Spleen (tissue), 11 donors: Measurements from ENCODE around the gene CPE. TPM values are rescaled to one million over a fixed set of nuclear protein-coding genes. Genes with fewer than 3 reads are reported as not detected.

Experiments used
- DNase-seq: peaks from one replicate; pipeline ENCODE4 v3.0.0-alpha.2; 2020
- H3K27ac ChIP-seq, 8 donors: fragments of 200-600 bp; sonication (generic) in 7 of 8; 1 replicate in 4 of 8; 2 replicates in 4 of 8; pipeline versions ENCODE4 v1.5.0 to v1.8.0; 2016 to 2021; ENCODE audit warnings: inconsistent platforms in 4 of 8, mild to moderate bottlenecking in 4 of 8, moderate library complexity in 1 of 8
- H3K27me3 ChIP-seq, 7 donors: fragments of 200-600 bp; sonication (generic) in 6 of 7; replicated peaks in 1 of 7; 1 replicate in 4 of 7; 2 replicates in 3 of 7; pipeline versions ENCODE4 v1.5.0 to v1.8.0; 2016 to 2021; ENCODE audit warnings: inconsistent platforms in 3 of 7, mild to moderate bottlenecking in 1 of 7
- H3K36me3 ChIP-seq, 6 donors: fragments of 200-600 bp; sonication (generic) in 5 of 6; 1 replicate in 4 of 6; 2 replicates in 2 of 6; pipeline versions ENCODE4 v1.5.0 to v1.8.0; 2016 to 2021; ENCODE audit warnings: inconsistent platforms in 2 of 6
- H3K4me1 ChIP-seq, 6 donors: fragments of 200-600 bp; sonication (generic) in 5 of 6; 1 replicate in 3 of 6; 2 replicates in 3 of 6; pipeline versions ENCODE4 v1.5.0 to v1.8.0; 2016 to 2021; ENCODE audit warnings: inconsistent platforms in 3 of 6
- H3K4me3 ChIP-seq, 8 donors: fragments of 200-600 bp; sonication (generic) in 7 of 8; 1 replicate in 4 of 8; 2 replicates in 4 of 8; pipeline versions ENCODE4 v1.5.0 to v1.8.0; 2016 to 2021; ENCODE audit warnings: inconsistent platforms in 4 of 8, mild to moderate bottlenecking in 4 of 8, moderate library complexity in 2 of 8
- H3K9me3 ChIP-seq, 8 donors: fragments of 200-600 bp; sonication (generic) in 7 of 8; 1 replicate in 4 of 8; 2 replicates in 4 of 8; pipeline versions ENCODE4 v1.5.0 to v1.8.0; 2016 to 2021; ENCODE audit warnings: inconsistent platforms in 4 of 8
- CTCF ChIP-seq, 11 experiments: fragments of 200-600 bp in 7 of 11; fragments of 450-650 bp in 4 of 11; sonication (generic) in 4 of 11; IDR thresholded peaks in 8 of 11; conservative IDR thresholded peaks in 3 of 11; 1 replicate in 7 of 11; 2 replicates in 4 of 11; pipeline versions ENCODE4 v1.4.0 to v1.8.0; 2016 to 2021; ENCODE audit warnings: antibody characterized with exemption in 11 of 11, inconsistent platforms in 4 of 11, mild to moderate bottlenecking in 1 of 11
- POLR2A ChIP-seq, 3 donors: fragments of 450-650 bp; IDR thresholded peaks; one replicate each; pipeline ENCODE4 v1.5.1; 2017; ENCODE audit warnings: antibody characterized with exemption in 3 of 3, mild to moderate bottlenecking in 1 of 3
- POLR2AphosphoS5 ChIP-seq, 3 donors: sonication (generic); formaldehyde crosslinking; IDR thresholded peaks; one replicate each; pipeline ENCODE4 v1.5.1; 2017; ENCODE audit warnings: antibody characterized with exemption in 3 of 3
- WGBS, 5 donors: extraction: QIAGEN DNeasy Blood & Tissue Kit in 3 of 5; methylation state at CpG; one replicate each; pipeline versions ENCODE4 v1.1.5 to v1.1.7; 2013 to 2018; 5-methylcytosine and 5-hydroxymethylcytosine counted together
- intact Hi-C: fragments of 100-400 bp; cut with DNase I; formaldehyde crosslinking; loops from one replicate; pipeline ENCODE4 v1.15.0; 2023; ENCODE audit warnings: low total_unique reads
- polyA plus RNA-seq, 3 donors: library from polyadenylated mRNA; stranded (reverse); fragments of 200-250 nt; gene quantifications; one replicate each; pipeline ENCODE4 v1.2.1, GENCODE V29; 2013
- total RNA-seq, 7 donors: library from RNA; depleted of rRNA in 3 of 7; stranded (reverse); fragments of >200 nt in 3 of 7; fragmentation: NEBNext Ultra II Directional in 4 of 7; extraction: Animal tissue kit (Norgen Biotek cat#: 25700) in 4 of 7; gene quantifications; one replicate each; pipeline versions ENCODE4 v1.1.0 to v1.2.1, GENCODE V29; 2016 to 2021
- donor health status: healthy with polysubstance abuse.
- donor health status: DM: no; HTN: no; CAD: no; lungs with moderate emphysema.
- donor health status: DM: no; HTN: no; CAD: no.
- donor health status: Bipolar disorder and iron deficiency.
- donor health status: healthy.
- donor health status: DM: no; HTN: no; CAD: no.
- donor health status: DM: yes; HTN: yes; CAD: no.

CPE gene
- total and polyA plus RNA-seq, 10 donors: 1.5 to 9.8 (median 6.2) TPM

- no peak for DNase-seq
- Histone ChIP-seq H3K9me3 (no peaks in the 10 kb centered on the region), H3K27me3 (peaks cover 0 to 15% (median 0%) of the 10 kb centered on the region in 7 donors), H3K36me3 (no peaks in the 10 kb centered on the region), H3K27ac (no peak overlapping the region), H3K4me3 (no peak overlapping the region), H3K4me1 (no peaks in the 10 kb centered on the region)
- 86 to 93% (median 90%) methylated on average over 5 of the region's 5 CpGs for WGBS, 5 donors
- intact Hi-C loops: no loop called here
- TF ChIP-seq CTCF (IDR thresholded peaks at IDR 0.05 in 8 of 11, conservative IDR thresholded peaks at IDR 0.05 in 3 of 11) (no peak), POLR2A (IDR thresholded peaks at IDR 0.05) (no peak), POLR2AphosphoS5 (IDR thresholded peaks at IDR 0.05) (no peak)
Observed at GRCh38 chr4:165433529-165433928, 54.7 kb downstream of the CPE start.

GRCh38 chr4:165437691-165438090 is 58.9 kb downstream of the CPE start:
- no peaks in the 10 kb centered on the region for H3K36me3 ChIP-seq
- H3K4me1 ChIP-seq: no peaks in the 10 kb centered on the region
- TF ChIP-seq CTCF (IDR thresholded peaks at IDR 0.05 in 8 of 11, conservative IDR thresholded peaks at IDR 0.05 in 3 of 11): no peak
- H3K4me3 ChIP-seq: no peak overlapping the region
- H3K27ac ChIP-seq: no peak overlapping the region
- 89 to 96% (median 91%) methylated on average over 3 of the region's 3 CpGs for WGBS, 5 donors
- intact Hi-C loops: no loop called here
- no peaks in the 10 kb centered on the region for H3K9me3 ChIP-seq
- peaks cover 0 to 12% (median 0%) of the 10 kb centered on the region in 7 donors for H3K27me3 ChIP-seq
- DNase-seq: no peak

- H3K4me3 ChIP-seq: no peak overlapping the region
- no peaks in the 10 kb centered on the region for H3K4me1 ChIP-seq
- 59 to 72% (median 69%) methylated on average over 2 of the region's 2 CpGs for WGBS, 5 donors
- no peak overlapping the region for H3K27ac ChIP-seq
- peaks cover 0 to 12% (median 0%) of the 10 kb centered on the region in 7 donors for H3K27me3 ChIP-seq
- no peak for DNase-seq
- intact Hi-C loops: no loop called here
- TF ChIP-seq POLR2A (IDR thresholded peaks at IDR 0.05): no peak
- no peak for TF ChIP-seq POLR2AphosphoS5 (IDR thresholded peaks at IDR 0.05)
- no peak for TF ChIP-seq CTCF (IDR thresholded peaks at IDR 0.05 in 8 of 11, conservative IDR thresholded peaks at IDR 0.05 in 3 of 11)
- no peaks in the 10 kb centered on the region for H3K9me3 ChIP-seq
- H3K36me3 ChIP-seq: no peaks in the 10 kb centered on the region
Observed at GRCh38 chr4:165439344-165439743, 60.5 kb downstream of the CPE start.

- DNase-seq: no peak
- no peak overlapping the region for H3K4me3 ChIP-seq
- H3K27me3 ChIP-seq: peaks cover 0 to 12% (median 0%) of the 10 kb centered on the region in 7 donors
- intact Hi-C loops: no loop called here
- no peak overlapping the region for H3K27ac ChIP-seq
- WGBS, 5 donors: 72 to 86% (median 74%) methylated on average over 1 of the region's 1 CpG
- H3K9me3 ChIP-seq: no peaks in the 10 kb centered on the region
- TF ChIP-seq CTCF (IDR thresholded peaks at IDR 0.05 in 8 of 11, conservative IDR thresholded peaks at IDR 0.05 in 3 of 11) (no peak), POLR2AphosphoS5 (IDR thresholded peaks at IDR 0.05) (no peak), POLR2A (IDR thresholded peaks at IDR 0.05) (no peak)
- H3K36me3 ChIP-seq: no peaks in the 10 kb centered on the region
- H3K4me1 ChIP-seq: no peaks in the 10 kb centered on the region
Observed at GRCh38 chr4:165439981-165440380, 61.2 kb downstream of the CPE start.
